SU-DHL-6 (cell line): ENCODE data around the gene PADI3.

Experiments used
- H2AFZ ChIP-seq: fragments of 200-600 bp; sonication (generic); 2 replicates; pipeline ENCODE4 v1.6.1; 2014; ENCODE audit warnings: low read depth, mild to moderate bottlenecking, moderate library complexity, mixed read lengths, antibody characterized with exemption, low read length; ENCODE audit not compliant: severe bottlenecking
- H3F3A ChIP-seq: fragments of 200-600 bp; shearing (Covaris generic); 2 replicates; pipeline ENCODE4 v1.6.0; 2016; ENCODE audit warnings: antibody characterized with exemption, mild to moderate bottlenecking; ENCODE audit not compliant: insufficient read depth
- H3K27ac ChIP-seq: fragments of 200-600 bp; sonication (generic); 2 replicates; pipeline ENCODE4 v1.5.1; 2016; ENCODE audit warnings: low read depth, mild to moderate bottlenecking, low read length, moderate library complexity, mixed read lengths
- H3K27me3 ChIP-seq: fragments of 200-600 bp; sonication (generic), shearing (Covaris generic); 2 replicates; pipeline ENCODE4 v1.6.0; 2014; ENCODE audit warnings: mild to moderate bottlenecking, low read length
- H3K36me3 ChIP-seq: fragments of 200-600 bp; sonication (generic); 2 replicates; pipeline ENCODE4 v1.6.1; 2014; ENCODE audit warnings: mild to moderate bottlenecking, low read length, mixed read lengths
- H3K4me2 ChIP-seq: fragments of 300-600, 200-600 bp; shearing (Covaris generic), sonication (generic); 2 replicates; pipeline ENCODE4 v1.6.0; 2014; ENCODE audit warnings: low read length, low read depth, mild to moderate bottlenecking; ENCODE audit not compliant: poor library complexity, severe bottlenecking
- H3K4me3 ChIP-seq: fragments of 200-600 bp; sonication (generic); 2 replicates; pipeline ENCODE4 v1.5.1; 2014; ENCODE audit warnings: antibody characterized with exemption, low read length, mild to moderate bottlenecking, mixed read lengths; ENCODE audit not compliant: insufficient read depth, poor library complexity, severe bottlenecking
- H3K79me2 ChIP-seq: fragments of 200-600 bp; sonication (generic); 2 replicates; pipeline ENCODE4 v1.6.1; 2014; ENCODE audit warnings: mild to moderate bottlenecking, low read length, moderate library complexity; ENCODE audit not compliant: insufficient read depth
- H3K9ac ChIP-seq: fragments of 200-600 bp; sonication (generic); 2 replicates; pipeline ENCODE4 v1.7.0; 2014; ENCODE audit warnings: mild to moderate bottlenecking, low read length
- H3K9me2 ChIP-seq: fragments of 200-600 bp; sonication (generic); replicated peaks from 2 replicates; pipeline ENCODE4 v1.6.1; 2014; ENCODE audit warnings: low read length; ENCODE audit not compliant: insufficient read depth
- H3K9me3 ChIP-seq: fragments of 200-600 bp; sonication (generic); 2 replicates; pipeline ENCODE4 v1.6.1; 2014; ENCODE audit warnings: low read length, mixed read lengths; ENCODE audit not compliant: insufficient read depth
- H4K20me1 ChIP-seq: fragments of 200-600 bp; sonication (generic); 2 replicates; pipeline ENCODE4 v1.6.1; 2014; ENCODE audit warnings: low read depth, mild to moderate bottlenecking, antibody characterized with exemption, low read length, moderate library complexity, mixed read lengths
- CTCF ChIP-seq: fragments of 200-600 bp; sonication (generic); IDR thresholded peaks from one replicate; pipeline ENCODE4 v1.5.1; 2017; ENCODE audit warnings: antibody characterized with exemption, mild to moderate bottlenecking, low read length, moderate library complexity; ENCODE audit not compliant: insufficient read depth, poor library complexity, severe bottlenecking
- EZH2phosphoT487 ChIP-seq: fragments of 200-600 bp; sonication (generic), shearing (Covaris generic); conservative IDR thresholded peaks from 2 replicates; pipeline ENCODE4 v1.6.1; 2018; ENCODE audit warnings: mild to moderate bottlenecking, antibody characterized with exemption, low read length, moderate library complexity, mixed read lengths

PADI3 gene

GRCh38 chr1:17277511-17278159 is 28.7 kb downstream of the PADI3 start:
- no peak overlapping the region for H2AFZ ChIP-seq
- no peaks in the 10 kb centered on the region for H3F3A ChIP-seq
- H3K9me2 ChIP-seq = no peaks in the 10 kb centered on the region
- H3K4me2 ChIP-seq = no peak overlapping the region
- H3K27ac ChIP-seq = no peak overlapping the region
- TF ChIP-seq CTCF (no peak), EZH2phosphoT487 (no peak)
- H3K4me3 ChIP-seq = no peak overlapping the region
- no peaks in the 10 kb centered on the region for H3K79me2 ChIP-seq
- H3K36me3 ChIP-seq = no peaks in the 10 kb centered on the region
- no peak overlapping the region for H3K9ac ChIP-seq
- no peaks in the 10 kb centered on the region; the same call in 1 of the 2 replicates for H3K27me3 ChIP-seq
- no peaks in the 10 kb centered on the region for H3K9me3 ChIP-seq
- H4K20me1 ChIP-seq = no peaks in the 10 kb centered on the region

GRCh38 chr1:17278996-17279830 is 30.3 kb downstream of the PADI3 start:
- Histone ChIP-seq H2AFZ (no peak overlapping the region), H3K9me2 (no peaks in the 10 kb centered on the region), H3K4me2 (no peak overlapping the region), H3F3A (no peaks in the 10 kb centered on the region), H3K36me3 (no peaks in the 10 kb centered on the region), H3K79me2 (no peaks in the 10 kb centered on the region), H3K27ac (no peak overlapping the region), H3K4me3 (no peak overlapping the region), H3K9ac (no peak overlapping the region), H3K27me3 (no peaks in the 10 kb centered on the region; the same call in 1 of the 2 replicates), H4K20me1 (no peaks in the 10 kb centered on the region), H3K9me3 (no peaks in the 10 kb centered on the region)
- TF ChIP-seq CTCF = no peak
- TF ChIP-seq EZH2phosphoT487 = no peak

- TF ChIP-seq CTCF (no peak), EZH2phosphoT487 (no peak)
- Histone ChIP-seq H3K36me3 (no peaks in the 10 kb centered on the region), H3K27me3 (no peaks in the 10 kb centered on the region; the same call in 1 of the 2 replicates)
Observed at GRCh38 chr1:17280436-17280835, 31.5 kb downstream of the PADI3 start.

More at GRCh38 chr1:17280436-17280835, 31.5 kb downstream of the PADI3 start:
- Histone ChIP-seq H4K20me1 (no peaks in the 10 kb centered on the region), H3K4me2 (no peak overlapping the region), H2AFZ (no peak overlapping the region), H3K9me3 (no peaks in the 10 kb centered on the region), H3K4me3 (no peak overlapping the region), H3K9ac (no peak overlapping the region), H3K9me2 (no peaks in the 10 kb centered on the region), H3K79me2 (no peaks in the 10 kb centered on the region), H3K27ac (no peak overlapping the region), H3F3A (no peaks in the 10 kb centered on the region)
